PC-9 (cell line): ENCODE measurements around the gene OR7D2.

Source experiments
- CTCF ChIP-seq: fragments of 200-600 bp; sonication (generic); conservative IDR thresholded peaks from 2 replicates; pipeline ENCODE4 v1.6.1; 2017; ENCODE audit warnings: mixed run types, antibody characterized with exemption, mild to moderate bottlenecking, moderate library complexity
- EZH2 ChIP-seq: fragments of 200-600 bp; sonication (generic); IDR thresholded peaks from 2 replicates; pipeline ENCODE4 v1.8.0; 2017; ENCODE audit warnings: antibody characterized with exemption, low read depth

- no peak for TF ChIP-seq CTCF
- TF ChIP-seq EZH2, result no peak
Observed at GRCh38 chr19:9149997-9150396, 28.8 kb upstream of the OR7D2 start.
